Epithelial cell of esophagus (primary cell): ENCODE measurements around the gene NAXE.

Source experiments
- DNase-seq: peaks from one replicate; pipeline ENCODE4 v3.0.0; 2010; ENCODE audit warnings: low read depth
- H3K4me3 ChIP-seq: 2 replicates; pipeline ENCODE4 v1.5.1; 2011; ENCODE audit warnings: mild to moderate bottlenecking, low read length, control low read depth
- CTCF ChIP-seq: IDR thresholded peaks from 2 replicates; pipeline ENCODE4 v1.5.1; 2011; ENCODE audit warnings: low read depth, mild to moderate bottlenecking, low read length, control low read depth, inconsistent platforms; ENCODE audit not compliant: insufficient read depth; ENCODE audit errors: missing control alignments

NAXE gene

GRCh38 chr1:156566436-156566835 is 25.1 kb upstream of the NAXE start:
- no peak for TF ChIP-seq CTCF
- no peak for DNase-seq
- H3K4me3 ChIP-seq: no peak overlapping the region

- peak; percentile 89 for DNase-seq
- H3K4me3 ChIP-seq: peak overlapping the region; percentile 65
- TF ChIP-seq CTCF: no peak
Observed at GRCh38 chr1:156571261-156571852, 20.2 kb upstream of the NAXE start.

GRCh38 chr1:156571919-156572662 is 19.5 kb upstream of the NAXE start, which contains the start of gene IQGAP3:
Gene IQGAP3, minus strand, starts transcription at chr1:156572565. Its CDS starts 36 bp downstream, at chr1:156572529.
- no peak for TF ChIP-seq CTCF
- peak within 1 kb of the TSS; percentile 65 for H3K4me3 ChIP-seq
- peak; percentile 90 for DNase-seq

- H3K4me3 ChIP-seq: peak overlapping the region; percentile 65
- TF ChIP-seq CTCF: no peak
- DNase-seq: no peak
Observed at GRCh38 chr1:156572663-156573018, 18.9 kb upstream of the NAXE start.

GRCh38 chr1:156574039-156574633 is 17.4 kb upstream of the NAXE start:
- no peak overlapping the region for H3K4me3 ChIP-seq
- DNase-seq: no peak
- TF ChIP-seq CTCF: no peak

- TF ChIP-seq CTCF: no peak
- DNase-seq: no peak
- H3K4me3 ChIP-seq: no peak overlapping the region
Observed at GRCh38 chr1:156577550-156577949, 14.0 kb upstream of the NAXE start.

- no peak overlapping the region for H3K4me3 ChIP-seq
- TF ChIP-seq CTCF: no peak
- no peak for DNase-seq
Observed at GRCh38 chr1:156578055-156578454, 13.5 kb upstream of the NAXE start.
